WTC11 (cell line): Measurements from ENCODE around the gene BIVM. TPM values are rescaled to one million over a fixed set of nuclear protein-coding genes. Genes with fewer than 3 reads are reported as not detected.
A peak's percentile ranks its signal among the peaks of the same experiment; 100 is the strongest.

Source experiments
- AFF4 ChIP-seq: sonication (generic); formaldehyde crosslinking; IDR thresholded peaks from 2 replicates; pipeline ENCODE4 v1.8.1; 2023; ENCODE audit warnings: mild to moderate bottlenecking, missing genetic modification reagents, borderline replicate concordance
- ARID4B ChIP-seq: sonication (generic); formaldehyde crosslinking; IDR thresholded peaks from 2 replicates; pipeline ENCODE4 v1.8.0; 2023; ENCODE audit warnings: missing genetic modification reagents, mild to moderate bottlenecking, borderline replicate concordance
- ATF1 ChIP-seq: sonication (generic); formaldehyde crosslinking; IDR thresholded peaks from 2 replicates; pipeline ENCODE4 v1.8.1; 2023; ENCODE audit warnings: mild to moderate bottlenecking, moderate library complexity, missing genetic modification reagents
- ATF2 ChIP-seq: sonication (generic); formaldehyde crosslinking; IDR thresholded peaks from 2 replicates; pipeline ENCODE4 v1.8.1; 2022; ENCODE audit warnings: low read depth, missing genetic modification reagents, borderline replicate concordance
- E2F1 ChIP-seq: sonication (generic); formaldehyde crosslinking; IDR thresholded peaks from 2 replicates; pipeline ENCODE4 v1.8.0; 2022; ENCODE audit warnings: mild to moderate bottlenecking, missing genetic modification reagents
- E2F5 ChIP-seq: sonication (generic); formaldehyde crosslinking; IDR thresholded peaks from 2 replicates; pipeline ENCODE4 v1.8.1; 2022; ENCODE audit warnings: mild to moderate bottlenecking, moderate library complexity, missing genetic modification reagents
- FOXJ3 ChIP-seq: sonication (generic); formaldehyde crosslinking; IDR thresholded peaks from 2 replicates; pipeline ENCODE4 v1.9.0; 2021; ENCODE audit warnings: missing genetic modification reagents, mild to moderate bottlenecking, borderline replicate concordance
- FOXK1 ChIP-seq: sonication (generic); formaldehyde crosslinking; IDR thresholded peaks from 2 replicates; pipeline ENCODE4 v1.8.0; 2022; ENCODE audit warnings: mild to moderate bottlenecking, moderate library complexity, missing genetic modification reagents
- FOXP4 ChIP-seq: sonication (generic); formaldehyde crosslinking; IDR thresholded peaks from 2 replicates; pipeline ENCODE4 v1.8.0; 2022; ENCODE audit warnings: mild to moderate bottlenecking, missing genetic modification reagents
- IRF2 ChIP-seq: sonication (generic); formaldehyde crosslinking; IDR thresholded peaks from 2 replicates; pipeline ENCODE4 v1.8.0; 2022; ENCODE audit warnings: low read depth, missing genetic modification reagents, borderline replicate concordance
- NR1H2 ChIP-seq: sonication (generic); formaldehyde crosslinking; IDR thresholded peaks from 2 replicates; pipeline ENCODE4 v1.9.0; 2021; ENCODE audit warnings: mild to moderate bottlenecking, moderate library complexity, missing genetic modification reagents
- PRDM15 ChIP-seq: sonication (generic); formaldehyde crosslinking; IDR thresholded peaks from 2 replicates; pipeline ENCODE4 v1.8.0; 2022; ENCODE audit warnings: missing genetic modification reagents
- PRRX2 ChIP-seq: fragments of 250-450 bp; sonication (Bioruptor Pico); IDR thresholded peaks from 2 replicates; pipeline ENCODE4 v1.8.0; 2021; ENCODE audit warnings: mild to moderate bottlenecking
- RELA ChIP-seq: sonication (generic); formaldehyde crosslinking; IDR thresholded peaks from 2 replicates; pipeline ENCODE4 v1.8.1; 2022; ENCODE audit warnings: missing genetic modification reagents, mild to moderate bottlenecking, borderline replicate concordance
- SMAD4 ChIP-seq: sonication (generic); formaldehyde crosslinking; IDR thresholded peaks from 2 replicates; pipeline ENCODE4 v1.8.0; 2022; ENCODE audit warnings: mild to moderate bottlenecking, missing genetic modification reagents
- TP53 ChIP-seq: sonication (generic); formaldehyde crosslinking; IDR thresholded peaks from 2 replicates; pipeline ENCODE4 v1.8.1; 2023; ENCODE audit warnings: mild to moderate bottlenecking, missing genetic modification reagents
- ZBTB21 ChIP-seq: sonication (generic); formaldehyde crosslinking; IDR thresholded peaks from 2 replicates; pipeline ENCODE4 v1.8.1; 2023; ENCODE audit warnings: mild to moderate bottlenecking, missing genetic modification reagents, borderline replicate concordance
- total RNA-seq: library from RNA; stranded (reverse); gene quantifications from 3 replicates; pipeline ENCODE4 v1.2.3, GENCODE V29; 2021
- TF ChIP-seq, protein P1 (sequence below): sonication (generic); formaldehyde crosslinking; IDR thresholded peaks from 2 replicates; pipeline ENCODE4 v1.8.1; 2023; ENCODE audit warnings: mild to moderate bottlenecking, missing genetic modification reagents, moderate library complexity

The BIVM gene
- total RNA-seq, 1 experiment from 2014 or later, result 10.2 TPM

DNA sequence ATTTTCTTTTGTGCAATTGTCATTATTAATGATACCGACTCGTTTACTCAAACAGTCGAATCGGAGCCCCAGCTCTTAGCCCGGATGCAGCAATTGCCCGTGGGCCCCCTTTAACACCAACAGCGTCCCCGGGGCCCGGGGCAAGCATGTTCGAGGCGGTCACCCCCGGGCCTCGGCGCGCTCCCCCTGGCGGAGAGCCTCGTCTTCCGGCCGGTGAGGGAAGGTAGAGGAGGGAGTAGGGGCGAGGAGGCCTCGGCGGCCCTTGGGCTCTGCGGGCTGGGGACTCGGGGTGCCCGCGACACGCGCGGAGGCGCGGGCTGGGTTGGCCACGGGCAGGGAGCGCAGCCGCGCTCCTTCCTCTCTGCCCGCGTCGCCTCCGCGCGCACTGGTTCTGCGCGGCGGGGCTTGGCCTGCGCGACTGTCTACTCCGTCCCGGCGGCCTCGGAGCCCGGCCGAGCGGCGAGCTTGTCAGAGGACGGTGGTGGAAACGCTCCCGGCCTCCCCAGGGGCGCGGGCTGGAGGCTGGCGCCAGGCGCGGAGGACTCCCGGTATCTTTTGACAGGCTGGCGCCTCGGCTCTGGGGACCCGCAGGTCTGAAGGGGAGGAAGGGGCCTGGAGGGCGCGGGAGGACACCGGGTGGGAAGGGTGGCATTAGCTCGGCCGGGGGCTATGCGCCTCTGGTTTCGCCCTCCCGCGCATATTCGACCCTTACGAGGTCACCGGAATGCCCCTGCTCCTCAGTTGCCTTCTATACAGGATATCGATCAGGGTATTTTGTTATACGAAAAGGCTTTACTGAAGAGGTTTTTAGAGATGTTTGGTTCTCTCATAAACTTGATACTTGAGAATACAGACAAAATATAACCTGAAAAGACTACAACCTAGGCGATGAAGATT lies 1.5 kb downstream of the BIVM start (continued):
- TF ChIP-seq ATF1, result no peak
- TF ChIP-seq E2F5 (CRISPR knock-in tag), result 0 out of 2 replicates have a peak, but pooled peaks have one; percentile 26
- TF ChIP-seq ARID4B (CRISPR knock-in tag), result 0 out of 2 replicates have a peak, but pooled peaks have one; percentile 33
- no peak for TF ChIP-seq FOXK1
- TF ChIP-seq SMAD4 (CRISPR knock-in tag), result no peak
- TF ChIP-seq TP53 (CRISPR knock-in tag), result peak; percentile 62; the same call in 1 of the 2 replicates
- no peak for TF ChIP-seq PRRX2 (CRISPR knock-in tag)
- no peak for TF ChIP-seq FOXP4
- no peak for TF ChIP-seq E2F1
- TF ChIP-seq ATF2 (CRISPR knock-in tag), result no peak
- peak; percentile 73; the same call in 1 of the 2 replicates for TF ChIP-seq RELA
- no peak for TF ChIP-seq FOXJ3 (CRISPR knock-in tag)
- TF ChIP-seq ZBTB21 (CRISPR knock-in tag), result no peak
- TF ChIP-seq PRDM15 (CRISPR knock-in tag), result no peak
- no peak for TF ChIP-seq IRF2 (CRISPR knock-in tag)
- TF ChIP-seq NR1H2, result no peak
- TF ChIP-seq AFF4 (CRISPR knock-in tag), result no peak
- TF ChIP-seq, protein P1, sequence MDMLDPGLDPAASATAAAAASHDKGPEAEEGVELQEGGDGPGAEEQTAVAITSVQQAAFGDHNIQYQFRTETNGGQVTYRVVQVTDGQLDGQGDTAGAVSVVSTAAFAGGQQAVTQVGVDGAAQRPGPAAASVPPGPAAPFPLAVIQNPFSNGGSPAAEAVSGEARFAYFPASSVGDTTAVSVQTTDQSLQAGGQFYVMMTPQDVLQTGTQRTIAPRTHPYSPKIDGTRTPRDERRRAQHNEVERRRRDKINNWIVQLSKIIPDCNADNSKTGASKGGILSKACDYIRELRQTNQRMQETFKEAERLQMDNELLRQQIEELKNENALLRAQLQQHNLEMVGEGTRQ (CRISPR knock-in tag), result 0 out of 2 replicates have a peak, but pooled peaks have one; percentile 9
